Upper lobe of left lung (tissue), 6 donors: ENCODE measurements around the gene RTBDN. TPM values are rescaled to one million over a fixed set of nuclear protein-coding genes. Genes with fewer than 3 reads are reported as not detected.

Experiments used
- ATAC-seq, 2 donors: fragments of 200-7000 bp; cut with Tn5 transposase; one replicate each; pipeline ENCODE4 v1.9.1; 2022; ENCODE audit warnings: mild to moderate bottlenecking in 2 of 2, moderate library complexity in 2 of 2; ENCODE audit not compliant: low FRiP score in 2 of 2
- DNase-seq, 2 donors: peaks; one replicate each; pipeline ENCODE4 v3.0.0-alpha.2; 2019 to 2020
- H3K27ac ChIP-seq, 4 donors: fragments of 200-600 bp; sonication (generic); one replicate each; pipeline ENCODE4 v1.5.1; 2016 to 2019
- H3K27me3 ChIP-seq, 4 donors: fragments of 200-600 bp; sonication (generic); one replicate each; pipeline ENCODE4 v1.5.1; 2017 to 2019
- H3K36me3 ChIP-seq, 4 donors: fragments of 200-600 bp; sonication (generic); one replicate each; pipeline ENCODE4 v1.5.1; 2016 to 2019
- H3K4me1 ChIP-seq, 4 donors: fragments of 200-600 bp; sonication (generic); one replicate each; pipeline ENCODE4 v1.5.1; 2018 to 2019
- H3K4me3 ChIP-seq, 4 donors: fragments of 200-600 bp; sonication (generic); one replicate each; pipeline ENCODE4 v1.5.1; 2017 to 2019; ENCODE audit warnings: mild to moderate bottlenecking in 2 of 4, moderate library complexity in 1 of 4
- H3K9me3 ChIP-seq, 4 donors: fragments of 200-600 bp; sonication (generic); one replicate each; pipeline ENCODE4 v1.5.1; 2018 to 2019
- CTCF ChIP-seq, 6 experiments: fragments of 450-650 bp in 4 of 6; fragments of 200-600 bp in 2 of 6; sonication (generic) in 2 of 6; IDR thresholded peaks; one replicate each; pipeline ENCODE4 v1.5.1; 2016 to 2019; ENCODE audit warnings: antibody characterized with exemption in 6 of 6
- EP300 ChIP-seq, 4 donors: sonication (generic); formaldehyde crosslinking; IDR thresholded peaks; one replicate each; pipeline ENCODE4 v1.5.1; 2017; ENCODE audit warnings: antibody characterized with exemption in 4 of 4, control low read depth in 2 of 4
- POLR2A ChIP-seq, 4 donors: fragments of 450-650 bp; IDR thresholded peaks; one replicate each; pipeline ENCODE4 v1.5.1; 2016 to 2017; ENCODE audit warnings: antibody characterized with exemption in 4 of 4, mild to moderate bottlenecking in 2 of 4
- POLR2AphosphoS5 ChIP-seq, 2 donors: sonication (generic); formaldehyde crosslinking; IDR thresholded peaks; one replicate each; pipeline ENCODE4 v1.5.1; 2017; ENCODE audit warnings: antibody characterized with exemption in 2 of 2
- WGBS, 2 donors: methylation state at CpG; one replicate each; pipeline ENCODE4 v1.1.5; 2017 to 2018; 5-methylcytosine and 5-hydroxymethylcytosine counted together
- total RNA-seq, 6 donors: library from RNA; depleted of rRNA in 4 of 6; stranded (reverse); fragments of >200 nt in 4 of 6; gene quantifications; one replicate each; pipeline versions ENCODE4 v1.1.0 to v1.2.1, GENCODE V29; 2016 to 2021
- donor health status: DM: no; HTN: no; CAD: no; lungs with moderate emphysema.
- donor health status: DM: no; HTN: yes; CAD: no; lungs with severe emphysema.

Gene RTBDN
- total RNA-seq, 6 donors from 2014 or later: not detected

- Histone ChIP-seq H3K36me3 (no peaks in the 10 kb centered on the region), H3K4me3 (no peak overlapping the region), H3K27ac (no peak overlapping the region), H3K9me3 (no peaks in the 10 kb centered on the region), H3K27me3 (peaks cover 0 to 46% (median 22%) of the 10 kb centered on the region in 4 donors), H3K4me1 (peaks cover 20 to 30% (median 24%) of the 10 kb centered on the region in 4 donors)
- TF ChIP-seq POLR2AphosphoS5 (IDR thresholded peaks at IDR 0.05): no peak
- no peak for TF ChIP-seq EP300 (IDR thresholded peaks at IDR 0.05)
- no peak for TF ChIP-seq CTCF (IDR thresholded peaks at IDR 0.05)
- no peak for TF ChIP-seq POLR2A (IDR thresholded peaks at IDR 0.05)
- DNase-seq (no peak), ATAC-seq (no peak)
- WGBS, 2 donors: 89% methylated on average over 10 to 11 of the region's 11 CpGs
These were observed 8.9 kb upstream of the RTBDN start for GRCh38 chr19:12843328-12843727.

- peaks cover 0 to 50% (median 26%) of the 10 kb centered on the region in 4 donors for H3K27me3 ChIP-seq
- WGBS, 2 donors: 93 to 95% methylated on average over 18 of the region's 18 CpGs
- H3K4me1 ChIP-seq: peaks cover 19 to 30% (median 20%) of the 10 kb centered on the region in 4 donors
- DNase-seq: no peak
- H3K9me3 ChIP-seq: no peaks in the 10 kb centered on the region
- no peak for ATAC-seq
- no peak overlapping the region for H3K4me3 ChIP-seq
- H3K36me3 ChIP-seq: no peaks in the 10 kb centered on the region
- TF ChIP-seq CTCF (IDR thresholded peaks at IDR 0.05) (no peak), POLR2A (IDR thresholded peaks at IDR 0.05) (no peak), POLR2AphosphoS5 (IDR thresholded peaks at IDR 0.05) (no peak), EP300 (IDR thresholded peaks at IDR 0.05) (no peak)
- H3K27ac ChIP-seq: no peak overlapping the region
These were observed 8.1 kb upstream of the RTBDN start for GRCh38 chr19:12842511-12842910.

- WGBS, 2 donors: 0 to 13% methylated on average over 7 to 23 of the region's 29 CpGs
- Histone ChIP-seq H3K4me3 (peak overlapping the region in 3 of 4 donors; percentile 10 to 37 (median 19)), H3K4me1 (peaks cover 15 to 27% (median 16%) of the 10 kb centered on the region in 4 donors), H3K36me3 (no peaks in the 10 kb centered on the region), H3K27ac (no peak overlapping the region), H3K9me3 (no peaks in the 10 kb centered on the region), H3K27me3 (peaks cover 0 to 55% (median 29%) of the 10 kb centered on the region in 4 donors)
- DNase-seq (peak; percentile 24 to 80), ATAC-seq (peak in 1 of 2 donors; percentile 9)
- TF ChIP-seq CTCF (IDR thresholded peaks at IDR 0.05) (no peak), POLR2AphosphoS5 (IDR thresholded peaks at IDR 0.05) (no peak), POLR2A (IDR thresholded peaks at IDR 0.05) (no peak), EP300 (IDR thresholded peaks at IDR 0.05) (no peak)
These were observed 6.7 kb upstream of the RTBDN start for GRCh38 chr19:12841094-12841493.

GRCh38 chr19:12840091-12841079 lies 6.0 kb upstream of the RTBDN start:
- ATAC-seq (peak; percentile 58 to 77), DNase-seq (peak in 1 of 2 donors; percentile 77)
- peaks cover 16 to 31% (median 17%) of the 10 kb centered on the region in 4 donors for H3K4me1 ChIP-seq
- 23 to 26% methylated on average over 17 to 43 of the region's 43 CpGs for WGBS, 2 donors
- no peaks in the 10 kb centered on the region for H3K36me3 ChIP-seq
- peak overlapping the region in 3 of 4 donors; percentile 10 to 37 (median 19) for H3K4me3 ChIP-seq
- peaks cover 0 to 62% (median 34%) of the 10 kb centered on the region in 4 donors for H3K27me3 ChIP-seq
- H3K9me3 ChIP-seq: no peaks in the 10 kb centered on the region
- TF ChIP-seq POLR2AphosphoS5 (IDR thresholded peaks at IDR 0.05) (no peak), POLR2A (IDR thresholded peaks at IDR 0.05) (no peak), EP300 (IDR thresholded peaks at IDR 0.05) (no peak), CTCF (IDR thresholded peaks at IDR 0.05) (no peak)
- no peak overlapping the region for H3K27ac ChIP-seq
